Duodenal mucosa (tissue), 2 donors: ENCODE measurements around the gene SLC39A11.
A peak's percentile ranks its signal among the peaks of the same experiment; 100 is the strongest.

ENCODE experiments used
- H3K27ac ChIP-seq: one replicate; pipeline ENCODE4 v1.7.0; 2013; ENCODE audit warnings: low read depth, low read length
- H3K27me3 ChIP-seq, 2 donors: one replicate each; pipeline ENCODE4 v1.7.0; 2013; ENCODE audit warnings: low read length in 2 of 2, control low read depth in 1 of 2; ENCODE audit not compliant: insufficient read depth in 2 of 2, control insufficient read depth in 1 of 2
- H3K36me3 ChIP-seq, 2 donors: one replicate each; pipeline ENCODE4 v1.7.0; 2013; ENCODE audit warnings: low read length in 2 of 2, control low read depth in 1 of 2; ENCODE audit not compliant: insufficient read depth in 2 of 2, control insufficient read depth in 1 of 2
- H3K4me1 ChIP-seq, 2 donors: one replicate each; pipeline ENCODE4 v1.7.0; 2013; ENCODE audit warnings: low read length in 2 of 2, control low read depth in 1 of 2; ENCODE audit not compliant: insufficient read depth in 2 of 2, control insufficient read depth in 1 of 2
- H3K4me3 ChIP-seq, 2 donors: one replicate each; pipeline ENCODE4 v1.7.0; 2013; ENCODE audit warnings: low read length in 2 of 2, low read depth in 1 of 2
- H3K9ac ChIP-seq, 2 donors: one replicate each; pipeline ENCODE4 v1.7.0; 2013; ENCODE audit warnings: low read length in 2 of 2, low read depth in 1 of 2
- H3K9me3 ChIP-seq, 2 donors: one replicate each; pipeline ENCODE4 v1.7.0; 2013; ENCODE audit warnings: low read length in 2 of 2, control low read depth in 1 of 2; ENCODE audit not compliant: control insufficient read depth in 1 of 2

The SLC39A11 gene

DNA sequence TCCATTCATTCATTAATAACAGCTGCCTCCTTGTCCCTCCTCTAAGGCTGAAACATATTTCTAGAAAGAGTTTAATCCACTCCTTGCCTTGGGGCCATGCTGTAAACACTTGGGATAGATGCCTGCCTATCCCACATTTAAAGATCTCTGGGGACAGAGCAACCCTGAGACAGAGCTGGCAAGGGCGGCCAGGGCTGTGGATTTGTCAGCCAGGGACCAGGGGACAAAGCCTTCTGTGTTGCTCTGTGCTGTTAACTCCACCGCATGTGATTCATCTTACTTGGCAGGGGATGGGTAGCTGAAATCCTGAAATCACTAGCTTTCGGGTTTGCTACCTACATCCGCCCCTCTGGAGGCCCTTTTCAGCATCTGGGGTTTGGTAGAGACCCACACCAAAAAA, 392.9 kb downstream of the SLC39A11 start:
- no peak overlapping the region for H3K4me3 ChIP-seq
- H3K9me3 ChIP-seq, result no peaks in the 10 kb centered on the region
- H3K27ac ChIP-seq, result no peak overlapping the region
- peaks cover 4 to 5% of the 10 kb centered on the region in 2 donors for H3K4me1 ChIP-seq
- no peak overlapping the region for H3K9ac ChIP-seq
- H3K27me3 ChIP-seq, result no peaks in the 10 kb centered on the region
- no peaks in the 10 kb centered on the region for H3K36me3 ChIP-seq

- Histone ChIP-seq H3K27me3 (no peaks in the 10 kb centered on the region), H3K9me3 (no peaks in the 10 kb centered on the region), H3K27ac (no peak overlapping the region), H3K36me3 (no peaks in the 10 kb centered on the region), H3K9ac (peak overlapping the region in 1 of 2 donors; percentile 4), H3K4me3 (no peak overlapping the region), H3K4me1 (peaks cover 4 to 5% of the 10 kb centered on the region in 2 donors)
Observed at GRCh38 chr17:72697602-72698146, 394.8 kb downstream of the SLC39A11 start.

DNA sequence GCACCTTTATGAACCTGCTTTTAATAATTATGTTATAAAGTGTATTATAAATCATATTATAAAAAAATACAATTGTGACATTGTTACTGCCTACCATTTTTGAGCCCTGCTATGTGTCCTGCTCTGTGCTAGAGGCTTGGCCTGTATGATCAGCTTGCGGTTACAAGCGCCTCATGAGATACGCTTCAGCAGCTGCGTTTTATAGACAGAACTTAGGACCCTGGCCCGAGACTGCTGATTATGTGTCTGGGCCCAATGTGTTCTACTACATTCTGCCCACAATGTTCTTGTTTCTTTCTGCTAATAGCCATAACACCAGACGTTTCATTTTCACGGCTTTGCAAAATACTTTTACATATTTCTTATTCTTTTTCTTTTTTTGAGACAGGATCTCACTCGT, 395.8 kb downstream of the SLC39A11 start:
- no peak overlapping the region for H3K27ac ChIP-seq

DNA sequence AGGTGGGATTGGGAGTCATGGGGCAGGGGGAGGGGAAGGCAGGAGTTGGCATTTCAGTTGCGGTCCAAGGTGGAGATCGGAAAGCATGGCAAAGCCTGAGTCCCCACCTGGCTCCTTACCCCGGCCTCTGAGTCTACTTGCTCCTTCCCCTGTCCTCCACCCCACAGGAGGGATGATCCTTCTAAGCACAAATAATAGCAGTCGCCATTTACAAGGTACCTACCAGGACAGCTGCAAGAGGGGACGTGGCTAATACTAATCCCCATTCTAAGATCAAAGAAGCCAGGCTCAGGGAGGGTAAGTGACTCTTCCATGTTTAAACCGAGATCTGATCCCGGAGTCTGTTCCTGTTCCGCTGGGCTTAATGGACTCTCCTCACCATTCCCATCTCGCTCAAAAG, 396.3 kb downstream of the SLC39A11 start:
- H3K9ac ChIP-seq, result no peak overlapping the region
- no peaks in the 10 kb centered on the region for H3K36me3 ChIP-seq
- H3K4me1 ChIP-seq, result peaks cover 4 to 5% of the 10 kb centered on the region in 2 donors
- H3K9me3 ChIP-seq, result no peaks in the 10 kb centered on the region
- H3K4me3 ChIP-seq, result no peak overlapping the region
- H3K27me3 ChIP-seq, result no peaks in the 10 kb centered on the region
- H3K27ac ChIP-seq, result no peak overlapping the region

More for the DNA sequence above, 395.8 kb downstream of the SLC39A11 start:
- H3K9ac ChIP-seq, result no peak overlapping the region
- no peaks in the 10 kb centered on the region for H3K36me3 ChIP-seq
- H3K4me1 ChIP-seq, result peaks cover 4 to 5% of the 10 kb centered on the region in 2 donors
- no peaks in the 10 kb centered on the region for H3K9me3 ChIP-seq
- no peaks in the 10 kb centered on the region for H3K27me3 ChIP-seq
- no peak overlapping the region for H3K4me3 ChIP-seq

DNA sequence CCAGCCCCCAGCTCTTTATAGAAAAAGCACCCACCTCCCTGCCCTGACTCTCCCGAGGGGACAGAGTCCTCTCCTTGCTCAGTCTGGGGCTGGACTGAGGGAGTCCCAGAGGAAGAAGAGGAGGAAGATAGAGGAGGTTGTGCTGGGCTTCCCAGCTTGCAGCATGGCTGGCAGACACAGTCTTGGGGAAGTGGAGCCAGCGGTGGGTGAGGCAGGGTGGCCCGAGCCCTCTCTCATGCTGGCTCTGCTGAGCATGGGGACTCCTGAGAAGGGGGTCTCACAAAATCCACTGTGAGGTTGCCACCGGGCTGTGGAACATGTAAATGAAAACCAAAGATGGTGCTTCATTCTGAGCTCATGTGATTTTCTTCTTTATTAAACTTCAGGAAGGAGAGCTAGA, 398.5 kb downstream of the SLC39A11 start:
- no peak overlapping the region for H3K4me3 ChIP-seq
- no peak overlapping the region for H3K27ac ChIP-seq
- H3K9me3 ChIP-seq, result no peaks in the 10 kb centered on the region
- no peaks in the 10 kb centered on the region for H3K36me3 ChIP-seq
- H3K4me1 ChIP-seq, result peaks cover 4 to 5% of the 10 kb centered on the region in 2 donors
- no peaks in the 10 kb centered on the region for H3K27me3 ChIP-seq
- H3K9ac ChIP-seq, result no peak overlapping the region

DNA sequence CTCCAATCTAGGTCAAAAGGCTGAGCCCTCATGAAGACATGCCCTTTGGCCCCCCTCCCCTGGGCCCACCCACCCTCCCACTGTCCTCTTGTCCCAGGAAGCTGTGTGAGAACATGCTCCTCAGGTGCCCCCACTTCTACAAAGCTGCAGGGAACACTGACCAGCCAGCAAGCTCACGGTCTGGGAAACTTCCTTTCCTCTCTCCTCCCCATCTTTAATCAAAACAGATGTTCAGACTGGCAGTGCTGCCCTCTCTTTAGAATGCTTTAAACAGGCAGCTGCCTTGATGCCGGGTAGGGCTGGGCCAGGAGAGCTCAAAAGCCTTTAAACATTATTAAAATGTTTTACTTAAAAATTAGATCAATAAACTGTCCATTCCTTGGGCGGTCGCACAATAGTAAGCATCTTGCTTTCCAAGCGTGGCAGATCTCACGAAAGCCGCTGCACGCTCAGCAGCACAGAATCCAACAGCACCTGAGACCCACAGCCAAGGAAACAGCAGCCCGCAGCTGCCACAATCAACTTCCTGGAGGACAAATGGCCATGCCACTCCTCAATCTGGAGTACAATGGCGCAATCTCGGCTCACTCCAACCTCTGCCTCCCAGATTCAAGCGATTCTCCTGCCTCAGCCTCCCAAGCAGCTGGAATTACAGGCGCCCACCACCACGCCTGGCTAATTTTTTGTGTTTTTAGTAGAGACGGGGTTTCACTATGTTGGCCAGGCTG, 399.2 kb downstream of the SLC39A11 start:
- Histone ChIP-seq H3K4me3 (no peak overlapping the region), H3K36me3 (no peaks in the 10 kb centered on the region), H3K9me3 (no peaks in the 10 kb centered on the region), H3K4me1 (peaks cover 4 to 5% of the 10 kb centered on the region in 2 donors), H3K27ac (no peak overlapping the region), H3K27me3 (no peaks in the 10 kb centered on the region), H3K9ac (no peak overlapping the region)

- no peak overlapping the region for H3K27ac ChIP-seq
- H3K27me3 ChIP-seq, result no peaks in the 10 kb centered on the region
- no peaks in the 10 kb centered on the region for H3K9me3 ChIP-seq
Observed at GRCh38 chr17:72692676-72693075, 399.8 kb downstream of the SLC39A11 start.

GRCh38 chr17:72691586-72691985, 400.9 kb downstream of the SLC39A11 start:
- no peak overlapping the region for H3K27ac ChIP-seq
- H3K9me3 ChIP-seq, result no peaks in the 10 kb centered on the region
- peaks cover 0 to under 1% of the 10 kb centered on the region in 2 donors for H3K4me1 ChIP-seq
- H3K4me3 ChIP-seq, result no peak overlapping the region
- no peaks in the 10 kb centered on the region for H3K36me3 ChIP-seq
- H3K27me3 ChIP-seq, result no peaks in the 10 kb centered on the region
- no peak overlapping the region for H3K9ac ChIP-seq

More at GRCh38 chr17:72692676-72693075, 399.8 kb downstream of the SLC39A11 start:
- Histone ChIP-seq H3K4me1 (peaks cover 2 to 4% of the 10 kb centered on the region in 2 donors), H3K36me3 (no peaks in the 10 kb centered on the region), H3K4me3 (no peak overlapping the region), H3K9ac (no peak overlapping the region)

DNA sequence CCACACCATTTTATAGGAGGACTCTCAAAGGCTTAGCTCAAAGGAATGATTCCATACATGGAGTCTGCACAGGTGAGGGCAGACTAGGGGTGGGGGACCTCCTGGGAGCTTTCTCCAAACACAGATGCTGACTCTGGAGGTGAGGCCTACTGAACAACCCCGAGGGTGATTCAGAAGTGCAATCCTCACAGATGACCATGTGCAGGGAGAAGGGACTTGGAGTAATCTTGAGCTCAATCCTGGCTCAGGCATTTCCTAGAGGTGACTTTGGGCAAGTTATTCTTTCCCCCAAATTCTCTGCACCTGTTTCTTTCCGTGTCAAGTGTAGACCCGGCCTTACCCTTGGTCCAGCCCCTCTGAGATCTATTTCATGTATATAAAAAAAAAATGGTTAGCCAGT, 401.5 kb downstream of the SLC39A11 start:
- Histone ChIP-seq H3K4me3 (no peak overlapping the region), H3K36me3 (no peaks in the 10 kb centered on the region), H3K9me3 (no peaks in the 10 kb centered on the region), H3K4me1 (peaks cover 0 to 2% of the 10 kb centered on the region in 2 donors), H3K27me3 (no peaks in the 10 kb centered on the region), H3K27ac (no peak overlapping the region), H3K9ac (no peak overlapping the region)

DNA sequence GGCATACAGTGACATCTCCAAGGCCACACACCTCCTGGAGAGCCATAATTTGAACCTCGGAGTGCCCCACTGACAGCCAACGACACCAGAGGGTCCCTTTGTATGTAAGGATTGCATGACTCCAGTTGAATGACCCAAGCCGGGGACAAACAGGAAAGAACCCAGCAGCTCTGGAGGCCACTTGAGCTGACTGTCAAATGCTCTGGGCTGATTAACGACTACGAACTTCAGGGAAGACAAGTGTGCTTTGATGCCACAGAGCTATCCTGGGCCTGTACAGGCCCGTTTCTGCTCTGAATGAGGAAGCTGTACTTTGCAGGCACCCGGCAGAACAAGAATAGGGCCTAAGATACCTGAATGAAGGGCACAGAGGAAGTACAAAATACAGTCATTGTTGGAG, 404.6 kb downstream of the SLC39A11 start:
- H3K4me1 ChIP-seq, result peaks cover 11 to 16% of the 10 kb centered on the region in 2 donors
- H3K27me3 ChIP-seq, result no peaks in the 10 kb centered on the region
- H3K36me3 ChIP-seq, result no peaks in the 10 kb centered on the region
- no peak overlapping the region for H3K9ac ChIP-seq
- H3K4me3 ChIP-seq, result no peak overlapping the region
- H3K27ac ChIP-seq, result no peak overlapping the region
- H3K9me3 ChIP-seq, result no peaks in the 10 kb centered on the region
